Loucy (cell line): ENCODE measurements around the gene PLXNA4.

Experiments
- H2AFZ ChIP-seq: fragments of 200-600 bp; sonication (generic); 2 replicates; pipeline ENCODE4 v1.6.0; 2016; ENCODE audit warnings: antibody characterized with exemption, mild to moderate bottlenecking, low read length, moderate library complexity
- H3F3A ChIP-seq: fragments of 200-600 bp; 2 replicates; pipeline ENCODE4 v1.6.0; 2016; ENCODE audit warnings: antibody characterized with exemption, low read depth, mild to moderate bottlenecking
- H3K27me3 ChIP-seq: fragments of 200-600 bp; sonication (generic); 2 replicates; pipeline ENCODE4 v1.6.1; 2014; ENCODE audit warnings: low read length, mild to moderate bottlenecking; ENCODE audit not compliant: insufficient read depth, poor library complexity, severe bottlenecking
- H3K36me3 ChIP-seq: fragments of 200-600 bp; sonication (generic); 2 replicates; pipeline ENCODE4 v1.6.1; 2016; ENCODE audit warnings: low read length; ENCODE audit not compliant: insufficient read depth
- H3K4me1 ChIP-seq: fragments of 200-600 bp; sonication (generic); 2 replicates; pipeline ENCODE4 v1.5.1; 2014; ENCODE audit warnings: low read length, mild to moderate bottlenecking; ENCODE audit not compliant: insufficient read depth, poor library complexity, severe bottlenecking
- H3K4me2 ChIP-seq: fragments of 200-600 bp; sonication (generic); 2 replicates; pipeline ENCODE4 v1.6.0; 2014; ENCODE audit warnings: antibody characterized with exemption, low read length, low read depth, mild to moderate bottlenecking; ENCODE audit not compliant: poor library complexity, severe bottlenecking
- H3K4me3 ChIP-seq: fragments of 200-600 bp; sonication (generic); 2 replicates; pipeline ENCODE4 v1.5.1; 2014; ENCODE audit warnings: low read length, mild to moderate bottlenecking, mixed read lengths; ENCODE audit not compliant: poor library complexity, severe bottlenecking
- H3K79me2 ChIP-seq: fragments of 200-600 bp; sonication (generic); 2 replicates; pipeline ENCODE4 v1.6.1; 2014; ENCODE audit warnings: low read length; ENCODE audit not compliant: insufficient read depth
- H3K9ac ChIP-seq: fragments of 200-600 bp; sonication (generic); 2 replicates; pipeline ENCODE4 v1.6.0; 2014; ENCODE audit warnings: mild to moderate bottlenecking, low read depth, low read length, moderate library complexity; ENCODE audit not compliant: poor library complexity, severe bottlenecking
- H3K9me2 ChIP-seq: fragments of 200-600 bp; sonication (generic); replicated peaks from 2 replicates; pipeline ENCODE4 v1.6.1; 2016; ENCODE audit warnings: low read depth, low read length, mixed read lengths
- H3K9me3 ChIP-seq: fragments of 200-600 bp; sonication (generic); 2 replicates; pipeline ENCODE4 v1.6.1; 2014; ENCODE audit warnings: mild to moderate bottlenecking, antibody characterized with exemption, low read length, low read depth; ENCODE audit not compliant: insufficient read depth
- H4K20me1 ChIP-seq: fragments of 200-600 bp; sonication (generic); 2 replicates; pipeline ENCODE4 v1.6.0; 2014; ENCODE audit warnings: antibody characterized with exemption, low read length, mild to moderate bottlenecking; ENCODE audit not compliant: insufficient read depth, poor library complexity, severe bottlenecking
- EZH2phosphoT487 ChIP-seq: fragments of 200-600 bp; IDR thresholded peaks from 2 replicates; pipeline ENCODE4 v1.6.1; 2018; ENCODE audit warnings: antibody characterized with exemption, mild to moderate bottlenecking, moderate library complexity, borderline replicate concordance
- TF ChIP-seq, protein P1 (sequence below): fragments of 200-600 bp; sonication (generic); conservative IDR thresholded peaks from 2 replicates; pipeline ENCODE4 v1.5.1; 2014; ENCODE audit warnings: mild to moderate bottlenecking, antibody characterized with exemption, low read length

PLXNA4 gene

DNA sequence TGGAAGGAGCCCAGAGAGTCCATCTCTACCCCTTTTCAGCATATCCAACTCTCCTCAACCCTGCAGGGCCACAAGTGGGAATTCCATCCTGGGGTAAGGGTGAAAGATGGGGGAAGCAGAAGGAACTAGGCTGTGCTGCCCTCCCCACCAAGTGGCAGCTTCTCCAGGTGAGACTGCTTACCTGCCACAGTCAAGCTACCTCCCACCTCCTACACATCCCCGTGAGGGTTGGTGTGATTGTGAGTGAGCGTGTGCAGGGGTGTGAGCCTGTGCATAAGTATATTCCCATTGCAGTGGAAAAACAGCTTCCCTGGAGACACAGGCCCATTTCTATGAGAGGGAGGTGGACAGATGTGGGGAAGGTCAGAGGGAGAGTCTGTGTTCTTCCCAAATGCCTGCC lies 376.6 kb downstream of the PLXNA4 start:
- Histone ChIP-seq H3F3A (no peaks in the 10 kb centered on the region), H3K4me3 (no peak overlapping the region), H3K79me2 (no peaks in the 10 kb centered on the region), H2AFZ (no peak overlapping the region), H3K27me3 (no peaks in the 10 kb centered on the region), H3K9me2 (no peaks in the 10 kb centered on the region), H4K20me1 (no peaks in the 10 kb centered on the region), H3K36me3 (no peaks in the 10 kb centered on the region), H3K4me2 (no peak overlapping the region), H3K9me3 (no peaks in the 10 kb centered on the region), H3K4me1 (no peaks in the 10 kb centered on the region), H3K9ac (no peak overlapping the region)
- no peak for TF ChIP-seq EZH2phosphoT487
- TF ChIP-seq, protein P1, sequence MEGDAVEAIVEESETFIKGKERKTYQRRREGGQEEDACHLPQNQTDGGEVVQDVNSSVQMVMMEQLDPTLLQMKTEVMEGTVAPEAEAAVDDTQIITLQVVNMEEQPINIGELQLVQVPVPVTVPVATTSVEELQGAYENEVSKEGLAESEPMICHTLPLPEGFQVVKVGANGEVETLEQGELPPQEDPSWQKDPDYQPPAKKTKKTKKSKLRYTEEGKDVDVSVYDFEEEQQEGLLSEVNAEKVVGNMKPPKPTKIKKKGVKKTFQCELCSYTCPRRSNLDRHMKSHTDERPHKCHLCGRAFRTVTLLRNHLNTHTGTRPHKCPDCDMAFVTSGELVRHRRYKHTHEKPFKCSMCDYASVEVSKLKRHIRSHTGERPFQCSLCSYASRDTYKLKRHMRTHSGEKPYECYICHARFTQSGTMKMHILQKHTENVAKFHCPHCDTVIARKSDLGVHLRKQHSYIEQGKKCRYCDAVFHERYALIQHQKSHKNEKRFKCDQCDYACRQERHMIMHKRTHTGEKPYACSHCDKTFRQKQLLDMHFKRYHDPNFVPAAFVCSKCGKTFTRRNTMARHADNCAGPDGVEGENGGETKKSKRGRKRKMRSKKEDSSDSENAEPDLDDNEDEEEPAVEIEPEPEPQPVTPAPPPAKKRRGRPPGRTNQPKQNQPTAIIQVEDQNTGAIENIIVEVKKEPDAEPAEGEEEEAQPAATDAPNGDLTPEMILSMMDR: no peak

DNA sequence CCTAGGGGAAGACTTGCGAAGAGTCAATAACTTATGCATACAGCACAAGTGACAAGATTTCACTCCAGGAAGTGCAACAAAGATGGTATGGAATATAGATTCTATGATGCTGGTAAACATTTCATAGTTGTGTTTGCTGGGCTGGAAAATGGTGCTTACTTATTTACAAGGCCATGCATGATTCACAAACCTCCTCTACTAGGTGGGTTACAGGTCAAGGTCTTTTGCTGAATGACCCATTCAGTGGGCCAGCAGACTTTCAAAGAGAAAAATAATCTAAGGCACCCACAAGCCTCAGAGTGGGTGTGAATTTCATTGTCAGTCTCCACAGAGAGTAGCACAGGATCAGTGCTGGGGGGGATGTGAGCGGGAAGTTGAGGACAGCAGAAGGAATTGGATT lies 378.5 kb downstream of the PLXNA4 start:
- H3K9me2 ChIP-seq: no peaks in the 10 kb centered on the region
- H3F3A ChIP-seq: no peaks in the 10 kb centered on the region
- no peaks in the 10 kb centered on the region for H3K36me3 ChIP-seq
- TF ChIP-seq, protein P1: no peak
- no peak for TF ChIP-seq EZH2phosphoT487
- no peaks in the 10 kb centered on the region for H3K9me3 ChIP-seq
- no peak overlapping the region for H2AFZ ChIP-seq
- no peaks in the 10 kb centered on the region for H4K20me1 ChIP-seq
- no peak overlapping the region for H3K4me2 ChIP-seq
- no peak overlapping the region for H3K9ac ChIP-seq
- no peaks in the 10 kb centered on the region for H3K79me2 ChIP-seq
- no peaks in the 10 kb centered on the region for H3K27me3 ChIP-seq
- no peak overlapping the region for H3K4me3 ChIP-seq
- H3K4me1 ChIP-seq: no peaks in the 10 kb centered on the region

DNA sequence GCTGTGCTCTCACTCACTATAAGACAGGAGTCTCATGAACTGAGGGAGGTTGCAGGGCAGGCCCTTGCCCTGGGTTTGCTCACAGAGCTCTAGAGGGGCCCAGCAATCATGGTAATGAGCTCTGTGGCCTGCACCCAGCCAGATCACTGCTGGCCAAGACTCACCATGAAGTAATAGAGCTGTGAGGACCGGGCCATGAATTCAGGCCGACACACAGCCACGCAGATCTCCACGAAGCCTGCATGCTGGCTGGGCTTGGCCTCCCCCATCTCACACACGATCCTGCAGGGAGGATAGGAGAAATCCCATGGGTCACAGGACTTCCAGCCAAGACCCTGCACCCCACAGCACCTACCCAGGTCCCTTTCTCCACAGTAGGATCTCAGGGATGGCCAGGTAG lies 382.4 kb downstream of the PLXNA4 start:
- no peak overlapping the region for H3K4me2 ChIP-seq
- H3K9me2 ChIP-seq: no peaks in the 10 kb centered on the region
- no peak overlapping the region for H2AFZ ChIP-seq
- no peaks in the 10 kb centered on the region for H3K36me3 ChIP-seq
- no peak for TF ChIP-seq EZH2phosphoT487
- TF ChIP-seq, protein P1: no peak
- H3K9me3 ChIP-seq: no peaks in the 10 kb centered on the region
- no peak overlapping the region for H3K4me3 ChIP-seq
- H3K9ac ChIP-seq: no peak overlapping the region
- H4K20me1 ChIP-seq: no peaks in the 10 kb centered on the region
- H3K79me2 ChIP-seq: no peaks in the 10 kb centered on the region
- H3F3A ChIP-seq: no peaks in the 10 kb centered on the region
- no peaks in the 10 kb centered on the region for H3K27me3 ChIP-seq
- H3K4me1 ChIP-seq: no peaks in the 10 kb centered on the region
